Stimulated activated CD4-positive, alpha-beta T cell treated with anti-CD3 and anti-CD28 coated beads, Interleukin-1b, Interleukin-23, amount 100 ng/mL, for 1 hour (primary cell): ENCODE results near the gene ARHGAP12.

Experiments used
- DNase-seq, 2 donors: peaks; one replicate each; pipeline ENCODE4 v3.0.0-alpha.2; 2020; ENCODE audit warnings: low read depth in 2 of 2

Gene ARHGAP12

DNA sequence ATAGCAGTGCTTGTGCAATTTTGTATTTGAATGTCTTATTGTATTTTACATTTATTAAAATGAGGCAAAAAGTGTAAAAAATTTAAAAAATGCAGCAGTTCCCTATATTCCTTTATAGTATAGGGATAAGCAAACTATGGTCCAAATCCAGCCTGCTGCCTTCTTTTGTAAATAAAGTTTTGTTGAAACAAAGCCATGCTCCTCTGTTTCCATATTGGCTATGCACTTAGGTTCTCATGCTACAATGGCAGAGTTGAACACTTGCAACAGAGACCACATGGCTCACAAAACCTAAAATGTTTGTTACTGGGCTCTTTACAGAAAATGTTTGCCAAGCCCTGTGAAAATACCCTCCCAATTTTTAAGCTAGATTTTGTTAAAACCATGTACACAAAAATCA, 50.1 kb downstream of the ARHGAP12 start:
- DNase-seq = no peak

DNA sequence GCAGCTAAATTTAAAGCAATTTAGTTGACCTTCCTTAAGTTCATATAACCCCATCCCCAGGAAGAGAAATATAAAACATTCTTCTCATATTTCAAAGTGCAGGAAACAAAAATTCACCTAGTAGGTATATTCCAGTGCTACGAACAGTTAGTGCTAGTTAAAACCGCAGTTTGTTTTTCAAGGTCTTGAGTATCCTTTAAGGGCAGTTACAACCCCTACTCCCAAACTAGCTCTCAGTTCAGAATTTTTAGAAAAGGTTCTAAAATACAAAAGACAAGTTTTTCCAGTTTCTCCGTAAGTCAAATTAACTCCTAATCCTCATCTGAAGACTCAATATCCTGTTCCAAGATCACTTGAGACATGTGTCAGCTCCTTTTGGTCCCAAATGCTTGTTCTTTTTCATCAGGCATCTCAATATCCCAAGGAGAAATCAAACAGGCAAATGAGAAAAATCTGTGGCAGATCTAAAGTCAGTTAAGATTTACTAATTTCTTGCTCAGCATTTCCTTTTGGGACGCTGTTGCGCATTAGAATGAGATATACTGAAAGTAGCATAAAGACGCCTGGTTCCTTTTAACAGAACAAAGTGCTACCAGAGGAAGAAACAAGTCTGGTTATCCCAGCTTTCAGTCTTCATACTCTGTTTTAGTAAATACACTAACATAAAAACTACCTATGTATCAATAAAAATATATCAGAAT, 51.8 kb downstream of the ARHGAP12 start:
- no peak for DNase-seq

DNA sequence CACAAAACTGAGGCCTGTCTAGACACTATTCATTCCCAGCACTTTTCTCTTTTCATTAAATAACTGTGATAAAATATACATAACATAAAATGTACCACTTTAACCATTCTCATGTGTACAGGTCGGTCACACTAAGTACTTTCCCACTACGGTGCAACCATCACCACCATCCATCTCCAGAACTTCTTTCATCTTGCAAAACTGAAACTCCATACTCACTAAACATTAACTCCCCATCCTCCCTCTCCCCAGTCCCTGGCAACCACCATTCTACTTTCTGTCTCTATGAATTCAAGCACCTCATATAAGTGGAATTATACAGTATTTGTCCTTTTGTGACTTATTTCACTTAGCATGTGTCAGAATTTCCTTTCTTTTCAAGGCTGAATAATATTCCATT, 53.0 kb downstream of the ARHGAP12 start:
- no peak for DNase-seq

DNA sequence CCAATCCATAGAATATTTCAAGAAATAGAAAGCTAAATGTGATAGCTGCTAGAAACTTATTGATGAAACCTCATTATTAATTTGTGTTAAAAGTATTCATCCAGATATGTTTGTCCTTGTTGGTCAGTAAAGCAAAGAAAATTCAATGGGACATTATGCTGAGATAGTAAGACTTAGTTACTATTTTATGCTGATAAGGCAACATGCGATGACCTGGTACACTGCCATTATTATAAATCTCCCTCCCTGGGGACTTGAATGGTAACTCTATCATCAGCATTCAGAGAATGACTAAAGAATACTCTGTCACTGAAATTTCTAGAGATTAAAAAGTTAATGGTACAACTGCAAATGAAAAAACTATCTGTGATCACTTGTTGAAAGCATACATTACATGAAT, 54.9 kb downstream of the ARHGAP12 start:
- no peak for DNase-seq

DNA sequence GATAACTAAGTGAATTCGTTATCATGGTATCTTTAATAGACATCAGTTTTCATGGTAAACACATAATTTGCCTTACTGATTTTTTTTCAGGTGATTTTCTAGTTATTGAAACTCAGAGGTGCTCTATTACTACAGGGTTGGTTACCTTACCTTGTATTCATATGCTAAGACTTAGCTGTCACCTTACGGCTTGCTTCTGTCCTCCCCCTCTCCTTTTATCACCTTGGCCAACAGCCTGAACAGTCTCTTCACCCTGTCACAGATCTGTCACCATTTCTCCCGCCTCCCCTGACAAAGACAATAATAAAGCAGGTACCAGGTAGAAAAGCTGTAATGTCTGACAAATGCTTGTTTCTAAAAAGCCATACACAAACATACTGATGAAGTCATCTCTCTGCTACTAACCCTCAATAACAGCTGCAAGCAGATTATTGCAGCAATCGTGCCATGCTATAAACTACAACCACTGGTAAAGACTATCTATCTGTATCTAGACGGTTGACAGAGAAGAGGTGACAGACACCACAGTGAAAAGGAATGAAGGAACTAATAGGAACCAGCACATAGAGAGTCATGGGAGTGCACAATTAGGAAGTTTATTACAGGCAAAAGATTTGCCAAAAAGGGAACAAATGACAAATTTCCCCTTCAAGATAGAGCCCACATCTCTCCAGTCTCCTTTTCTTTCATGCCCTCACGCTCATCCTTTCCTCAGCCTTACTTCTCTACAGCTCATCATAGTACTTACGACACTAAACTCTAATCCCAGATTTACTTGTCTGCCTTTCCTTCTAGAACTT, 57.2 kb downstream of the ARHGAP12 start:
- no peak for DNase-seq

DNA sequence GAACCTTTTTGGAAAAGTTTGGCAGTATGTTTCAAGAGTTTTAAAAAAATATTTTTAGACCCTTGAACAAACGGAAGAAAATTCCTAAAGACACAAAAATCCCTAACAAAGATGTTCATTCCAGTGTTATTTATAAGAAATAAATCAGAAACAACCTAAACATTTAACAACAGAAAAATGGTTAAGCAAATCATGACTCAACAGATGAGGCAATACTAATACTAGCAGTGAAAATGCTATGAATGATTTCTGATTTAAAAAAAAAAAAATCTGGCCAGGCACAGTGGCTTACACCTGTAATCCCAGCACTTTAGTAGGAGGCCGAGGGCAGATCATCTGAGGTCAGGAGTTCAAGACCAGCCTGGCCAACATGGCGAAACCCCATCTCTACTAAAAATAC, 61.0 kb downstream of the ARHGAP12 start:
- DNase-seq = no peak

DNA sequence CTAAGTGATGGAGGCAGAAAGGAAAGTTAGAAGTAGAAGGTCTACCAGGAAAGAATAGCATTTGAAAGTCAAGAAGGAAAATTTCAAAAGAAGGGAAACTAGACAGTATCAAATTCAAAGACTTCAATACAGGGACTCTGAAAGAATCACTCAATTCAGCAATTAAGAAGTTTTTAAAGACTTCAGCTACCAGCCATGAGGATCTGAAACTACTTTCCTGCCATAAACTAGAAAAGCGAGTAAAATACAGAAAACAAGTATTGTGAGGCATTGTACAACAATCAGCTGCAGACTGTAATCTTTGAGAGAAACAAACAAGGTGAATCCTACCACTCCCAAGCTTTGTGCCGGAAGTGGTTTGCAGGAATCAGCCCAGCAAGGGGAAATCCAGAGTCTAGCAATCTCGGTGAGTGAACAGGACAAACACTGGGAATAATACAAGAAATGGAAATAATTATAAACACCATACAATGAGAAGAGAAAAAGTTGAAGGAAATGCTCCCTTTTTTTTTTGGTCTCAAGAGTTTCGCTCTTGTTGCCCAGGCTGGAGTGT, 62.4 kb downstream of the ARHGAP12 start:
- DNase-seq = no peak

DNA sequence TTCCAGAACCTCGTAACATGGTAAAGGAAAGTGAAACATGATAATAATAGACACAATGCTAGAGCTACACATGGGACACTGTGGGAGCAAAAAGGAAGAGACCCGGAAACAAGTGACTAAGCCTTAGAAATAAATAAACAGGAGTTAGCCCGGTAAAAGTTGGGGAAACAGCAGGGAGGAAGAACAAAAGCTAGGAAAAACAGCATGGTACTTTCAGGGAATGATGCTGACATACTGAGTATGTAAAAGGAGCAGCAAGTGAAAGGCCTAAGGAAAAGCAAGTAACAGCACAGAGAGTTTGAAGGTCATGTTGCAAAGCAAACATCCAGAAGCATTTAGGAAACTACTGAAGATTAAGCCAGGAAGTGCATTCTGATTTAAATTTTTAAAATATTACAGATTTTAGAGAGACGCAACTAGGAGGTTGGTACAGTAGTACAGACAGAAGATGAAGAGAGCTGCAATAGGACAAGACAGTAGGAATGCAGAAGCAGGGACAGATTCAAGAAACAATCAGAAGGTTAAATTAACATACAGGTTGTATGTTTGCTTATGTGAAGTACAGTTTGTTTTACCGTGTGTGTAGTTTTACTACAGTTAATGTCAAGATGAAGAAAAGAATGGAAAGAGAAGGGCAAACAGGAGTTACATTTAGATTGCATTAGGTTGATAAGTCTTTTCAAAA, 63.7 kb downstream of the ARHGAP12 start:
- no peak for DNase-seq

DNA sequence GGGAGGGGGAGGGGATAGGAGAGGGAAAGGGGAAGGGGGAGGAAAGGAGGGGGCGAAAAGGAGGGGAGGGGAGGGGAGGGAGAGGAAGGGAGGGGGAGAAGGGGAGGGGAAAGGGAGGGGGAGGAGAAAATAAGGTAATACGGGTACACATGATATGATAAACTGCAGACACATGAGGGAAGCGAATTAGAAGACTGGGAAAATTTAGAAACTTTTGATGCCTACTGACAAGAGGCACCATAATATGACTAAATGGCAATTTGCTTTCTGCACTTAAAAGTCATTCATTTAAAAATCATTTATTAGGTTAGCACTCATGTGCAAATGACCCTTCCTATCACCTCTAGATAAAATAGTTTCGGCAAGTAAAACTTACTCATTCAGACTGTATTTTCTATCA, 73.6 kb downstream of the ARHGAP12 start:
- no peak for DNase-seq

DNA sequence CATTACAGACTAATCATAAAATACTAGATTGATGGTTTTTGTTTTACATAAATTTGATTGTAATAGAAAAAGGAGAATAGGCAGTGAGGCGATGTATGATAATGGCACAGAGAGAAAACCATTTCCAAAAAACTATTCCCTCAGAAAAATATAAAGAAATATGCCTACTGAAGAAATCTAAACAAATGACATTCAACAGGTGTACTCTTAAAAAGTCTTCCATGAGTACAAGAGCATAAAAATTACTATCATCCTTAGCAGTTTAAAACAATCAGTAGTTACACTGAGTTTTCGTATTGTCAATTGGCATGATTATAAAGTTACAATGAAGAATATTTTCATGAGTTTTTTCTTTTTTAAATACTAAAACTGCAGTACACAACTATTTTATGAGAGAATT, 75.0 kb downstream of the ARHGAP12 start:
- no peak for DNase-seq

DNA sequence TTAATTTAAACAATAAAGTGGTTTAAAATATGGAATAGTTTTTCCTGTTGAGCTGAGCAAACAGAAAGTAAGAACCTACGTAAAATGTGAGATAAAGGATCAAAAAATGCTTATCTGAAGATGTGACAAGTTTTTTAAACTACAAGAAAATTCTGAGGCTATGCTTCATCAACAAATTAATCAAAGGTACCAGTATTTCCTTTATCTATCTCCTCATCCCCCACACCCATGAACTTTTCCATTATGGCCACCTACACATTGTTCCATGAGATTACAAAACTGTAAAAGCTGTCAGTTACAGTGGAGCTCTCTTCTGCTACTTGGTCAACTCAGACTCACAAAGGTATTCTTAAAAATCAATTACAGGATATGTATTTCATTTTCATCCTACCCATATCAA, 77.4 kb downstream of the ARHGAP12 start:
- DNase-seq = no peak

DNA sequence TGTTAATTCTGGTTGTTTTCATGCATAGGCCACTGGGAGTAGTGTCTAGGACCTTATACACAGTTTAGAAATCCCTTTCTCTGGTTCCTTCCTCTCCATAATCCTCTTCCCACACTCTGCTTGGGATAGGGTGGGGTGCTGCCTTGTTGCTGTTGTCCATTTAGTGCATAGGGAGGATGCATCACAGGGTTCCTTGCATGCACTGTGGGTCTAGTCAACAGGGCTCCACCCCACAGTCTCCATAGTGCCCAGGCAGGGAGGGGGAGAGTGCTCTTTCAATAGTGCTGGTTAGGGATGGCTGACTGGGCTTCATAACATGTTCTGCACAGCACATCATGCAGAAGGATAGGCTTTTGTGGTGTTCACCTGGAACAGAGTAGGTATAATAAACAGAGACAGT, 81.1 kb downstream of the ARHGAP12 start:
- no peak for DNase-seq

DNA sequence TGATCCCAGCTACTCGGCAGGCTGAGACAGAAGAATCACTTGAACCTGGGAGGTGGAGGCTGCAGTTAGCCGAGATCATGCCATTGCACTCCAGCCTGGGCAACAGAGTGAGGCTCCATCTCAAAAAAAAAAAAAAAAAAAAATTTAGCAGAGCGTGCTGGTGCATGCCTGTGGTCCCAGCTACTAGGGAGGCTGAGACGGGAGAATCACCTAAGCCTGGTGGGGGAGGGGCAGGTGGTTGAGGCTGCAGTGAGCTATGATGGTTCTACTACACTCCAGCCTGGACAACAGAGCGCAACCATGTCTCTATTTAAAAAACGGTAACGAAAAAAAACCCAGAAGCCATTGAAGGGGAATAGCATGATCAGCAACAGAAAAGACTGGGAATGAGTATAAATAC, 89.9 kb downstream of the ARHGAP12 start:
- DNase-seq = no peak

DNA sequence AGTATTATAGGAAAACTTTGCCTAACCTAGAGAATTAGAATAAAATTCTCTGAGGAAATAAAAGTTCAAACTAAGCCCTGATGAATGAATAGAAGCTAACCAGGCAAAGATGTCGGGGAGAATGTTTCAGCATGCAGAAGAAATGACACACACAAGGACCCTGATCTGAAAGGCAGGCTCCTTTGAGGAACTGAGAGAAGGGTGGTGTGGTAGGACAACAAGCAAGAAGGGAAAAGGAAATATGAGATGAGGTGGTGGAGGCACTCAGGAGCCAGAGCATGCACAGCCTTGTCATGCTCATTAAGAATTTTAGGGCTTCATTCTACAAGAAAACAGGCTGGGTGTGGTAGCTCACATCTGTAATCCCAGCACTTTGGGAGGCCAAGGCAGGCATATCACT, 90.6 kb downstream of the ARHGAP12 start:
- no peak for DNase-seq

DNA sequence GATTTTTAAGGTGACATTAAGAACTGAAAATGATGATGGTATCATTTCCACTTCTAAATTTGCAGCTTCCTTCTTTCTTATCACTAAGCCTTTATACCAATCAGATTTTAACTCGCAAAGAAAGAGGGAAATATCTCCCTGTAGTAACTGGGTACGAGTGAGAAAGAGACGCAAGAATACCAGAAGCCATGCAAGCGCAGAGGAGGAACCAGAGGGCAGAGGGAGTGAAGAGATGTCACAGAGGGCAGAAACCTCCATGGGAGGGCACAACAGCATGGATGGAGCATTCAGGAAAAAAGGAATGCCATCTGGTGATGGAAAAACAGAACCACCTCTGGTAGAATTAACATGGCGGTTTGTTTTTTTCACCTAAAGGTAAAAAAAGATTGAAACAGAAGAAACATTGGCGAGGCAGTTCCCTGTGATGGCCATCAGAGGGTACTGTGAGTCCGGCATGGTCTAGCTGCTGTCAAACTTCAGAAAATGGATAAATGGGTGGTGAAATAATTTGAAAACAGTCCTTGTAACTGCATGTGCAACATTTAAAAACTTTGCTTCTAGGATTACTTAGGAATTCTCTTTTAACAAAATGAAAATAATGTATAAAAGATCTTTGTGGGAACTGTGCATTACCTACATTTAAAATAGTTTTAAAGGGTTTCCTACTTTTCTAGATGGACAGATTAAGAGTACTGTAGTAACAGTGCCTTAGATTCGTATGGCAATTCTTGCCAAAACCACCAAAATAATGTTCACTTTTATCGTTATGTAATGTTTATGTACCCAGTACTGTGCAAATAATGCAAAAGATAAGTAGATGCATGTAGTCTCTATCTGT, 91.8 kb downstream of the ARHGAP12 start:
- no peak for DNase-seq

DNA sequence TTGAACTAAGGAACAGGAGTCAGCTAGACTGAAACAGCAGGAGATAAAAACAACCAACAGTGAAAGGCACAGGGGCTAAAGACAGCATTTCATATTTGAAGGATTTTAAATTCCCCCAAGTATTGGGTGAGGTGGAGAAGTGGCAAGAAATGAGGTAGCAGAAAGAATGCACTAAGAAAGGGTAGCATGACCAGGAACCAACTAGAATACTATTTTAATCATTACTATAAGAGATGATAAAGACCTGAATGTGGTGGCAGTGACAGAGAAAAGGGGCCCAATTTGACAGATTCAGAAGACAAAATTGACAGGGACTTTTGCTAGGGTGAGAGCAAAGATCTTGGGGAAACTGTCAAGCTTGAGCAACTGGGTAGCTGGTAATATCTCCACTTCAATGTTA, 94.9 kb downstream of the ARHGAP12 start:
- no peak for DNase-seq

DNA sequence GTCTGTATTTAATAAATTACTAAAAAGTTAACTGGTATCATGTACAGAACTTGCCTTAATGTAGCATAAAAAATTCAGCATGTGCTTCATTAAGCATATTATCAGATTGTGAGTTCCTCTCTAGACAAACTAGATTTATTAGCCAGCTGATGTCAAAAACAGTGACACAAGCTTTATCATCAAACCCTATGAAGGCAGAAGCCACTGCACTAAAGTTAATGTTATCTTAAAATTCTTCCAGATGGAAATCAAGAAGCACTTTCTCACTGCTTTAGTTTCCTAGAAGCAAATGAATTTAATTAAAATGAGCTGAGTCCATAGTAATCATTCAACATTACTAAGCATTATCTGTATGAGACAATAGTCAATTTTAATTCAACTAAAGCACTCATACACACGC, 96.4 kb downstream of the ARHGAP12 start:
- DNase-seq = no peak

DNA sequence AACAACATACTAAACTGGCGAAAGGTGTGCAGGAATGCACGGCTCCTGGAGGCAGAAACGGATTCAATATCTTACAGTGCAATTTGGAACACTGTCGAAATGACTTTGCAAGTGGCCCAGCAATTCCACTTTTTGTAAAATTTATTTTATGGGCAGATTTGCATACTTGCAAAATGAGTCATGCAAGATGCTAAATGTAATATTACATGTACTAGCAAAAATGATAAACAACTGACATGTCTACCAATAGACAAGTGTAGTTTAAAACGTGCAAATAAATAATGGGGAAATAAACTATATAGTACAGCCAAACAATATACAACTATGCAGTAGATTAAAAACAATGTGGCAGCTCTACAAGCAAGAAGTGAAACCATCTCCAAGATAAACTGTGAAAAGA, 97.7 kb downstream of the ARHGAP12 start:
- no peak for DNase-seq

DNA sequence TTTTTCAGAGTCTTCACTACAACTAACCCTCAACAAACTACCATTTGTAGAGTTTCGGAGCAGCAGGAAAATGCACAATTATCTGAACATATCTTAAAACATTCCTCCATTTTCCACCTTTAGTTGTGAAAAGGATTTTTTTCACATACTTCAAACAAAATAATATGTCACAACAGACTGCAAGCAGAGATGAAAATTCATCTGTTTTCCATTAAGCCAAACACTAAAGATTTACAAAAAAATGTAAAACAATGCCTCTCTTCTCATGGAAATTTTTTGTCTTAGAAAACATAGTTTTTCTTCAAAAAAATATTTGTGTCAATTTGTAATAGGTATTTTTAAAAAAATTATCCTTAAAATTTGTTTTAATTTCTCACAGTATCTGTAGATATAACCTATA, 98.9 kb downstream of the ARHGAP12 start:
- no peak for DNase-seq

DNA sequence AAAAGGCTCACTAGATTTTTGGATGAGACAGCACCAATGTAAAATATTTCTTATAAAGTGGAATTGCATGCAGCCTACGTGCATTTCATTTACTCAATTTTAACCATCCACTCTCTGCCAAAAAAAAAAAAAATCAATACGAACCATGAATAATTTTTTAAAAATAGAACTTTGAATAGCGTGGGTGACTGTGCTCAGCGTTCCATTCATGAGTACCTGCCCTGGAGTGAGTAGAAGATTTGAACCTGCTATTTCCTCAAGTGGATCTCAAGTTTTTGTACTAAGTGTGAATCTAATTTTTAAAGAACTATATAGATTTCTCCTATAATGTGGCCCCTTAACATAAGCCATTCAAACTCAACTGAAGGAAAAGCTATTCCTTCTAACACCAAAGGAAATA, 105.3 kb downstream of the ARHGAP12 start:
- no peak for DNase-seq

DNA sequence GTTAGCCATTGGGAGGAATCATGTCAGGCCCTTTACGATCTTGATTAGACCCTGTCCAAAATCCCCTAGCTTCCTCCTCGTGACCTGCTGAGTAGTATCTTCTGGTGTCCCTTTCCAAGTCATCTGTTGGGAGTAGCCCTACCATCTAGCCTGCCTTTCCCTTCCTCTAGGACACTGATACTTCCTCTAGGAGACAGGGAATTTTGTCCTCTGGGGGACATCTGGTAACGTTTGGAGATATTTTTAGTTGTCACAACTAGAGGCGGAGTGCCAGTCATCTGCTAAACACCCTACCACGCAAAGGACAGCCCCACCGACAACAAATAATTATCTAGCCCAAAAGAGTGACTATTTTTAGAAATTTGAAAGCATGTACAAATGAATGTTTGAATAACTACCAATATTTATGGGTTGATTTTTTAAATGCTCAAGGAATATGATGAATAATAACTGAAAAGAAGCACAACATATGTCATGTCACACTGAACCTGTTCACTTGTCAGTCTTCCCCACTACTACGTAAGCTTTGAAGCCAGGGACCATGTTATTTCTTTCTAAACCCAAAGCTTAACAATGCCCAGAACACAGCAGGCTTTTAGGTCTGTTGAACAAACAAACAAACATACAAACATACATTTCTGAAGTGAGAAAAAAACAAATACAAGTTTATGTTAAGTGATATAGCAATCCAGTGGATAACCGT, 105.9 kb downstream of the ARHGAP12 start:
- DNase-seq = no peak
